Mammary epithelial cell (primary cell): Measurements from ENCODE around the gene LAMP1.

Source experiments
- EZH2 ChIP-seq: IDR thresholded peaks from 2 replicates; pipeline ENCODE4 v1.6.1; 2012; ENCODE audit warnings: low read length, inconsistent platforms, borderline replicate concordance
- TF ChIP-seq, protein P1 (sequence below), 2 donors: IDR thresholded peaks in 1 of 2; conservative IDR thresholded peaks in 1 of 2; 2 replicates each; pipeline ENCODE4 v1.5.1; 2011 to 2012; ENCODE audit warnings: inconsistent platforms in 2 of 2, low read length in 2 of 2, mild to moderate bottlenecking in 2 of 2, control low read depth in 1 of 2, low read depth in 1 of 2; ENCODE audit not compliant: insufficient read depth in 1 of 2; ENCODE audit errors: extremely low read depth in 1 of 2

GRCh38 chr13:113273851-113274590 lies 23.0 kb upstream of the LAMP1 start:
- TF ChIP-seq, protein P1, sequence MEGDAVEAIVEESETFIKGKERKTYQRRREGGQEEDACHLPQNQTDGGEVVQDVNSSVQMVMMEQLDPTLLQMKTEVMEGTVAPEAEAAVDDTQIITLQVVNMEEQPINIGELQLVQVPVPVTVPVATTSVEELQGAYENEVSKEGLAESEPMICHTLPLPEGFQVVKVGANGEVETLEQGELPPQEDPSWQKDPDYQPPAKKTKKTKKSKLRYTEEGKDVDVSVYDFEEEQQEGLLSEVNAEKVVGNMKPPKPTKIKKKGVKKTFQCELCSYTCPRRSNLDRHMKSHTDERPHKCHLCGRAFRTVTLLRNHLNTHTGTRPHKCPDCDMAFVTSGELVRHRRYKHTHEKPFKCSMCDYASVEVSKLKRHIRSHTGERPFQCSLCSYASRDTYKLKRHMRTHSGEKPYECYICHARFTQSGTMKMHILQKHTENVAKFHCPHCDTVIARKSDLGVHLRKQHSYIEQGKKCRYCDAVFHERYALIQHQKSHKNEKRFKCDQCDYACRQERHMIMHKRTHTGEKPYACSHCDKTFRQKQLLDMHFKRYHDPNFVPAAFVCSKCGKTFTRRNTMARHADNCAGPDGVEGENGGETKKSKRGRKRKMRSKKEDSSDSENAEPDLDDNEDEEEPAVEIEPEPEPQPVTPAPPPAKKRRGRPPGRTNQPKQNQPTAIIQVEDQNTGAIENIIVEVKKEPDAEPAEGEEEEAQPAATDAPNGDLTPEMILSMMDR (conservative IDR thresholded peaks at IDR 0.05 in 1 of 2, IDR thresholded peaks at IDR 0.05 in 1 of 2; ENCODE audit: extremely low read depth in 1 of 2, insufficient read depth in 1 of 2, low read depth in 1 of 2, low read length in 2 of 2): no peak
- TF ChIP-seq EZH2: no peak
